ENCODE results near the gene LRRTM4. TPM values are rescaled to one million over a fixed set of nuclear protein-coding genes. Genes with fewer than 3 reads are reported as not detected.
"Not testable (repeated sequence)": the region's sequence is repeated elsewhere in the genome, so short reads cannot be mapped to it uniquely, and the experiment has no call there.

LRRTM4 gene
- total RNA-seq, 1 donor from 2014 or later = not detected

- no peak for DNase-seq
- no peak for ATAC-seq (ENCODE audit: low read depth)
- Mint-ChIP-seq H3K27me3 (no peaks in the 10 kb centered on the region), H3K4me3 (no peak overlapping the region), H3K36me3 (ENCODE audit: low read depth) (no peaks in the 10 kb centered on the region), H3K9me3 (peaks cover 10% of the 10 kb centered on the region), H3K4me1 (no peaks in the 10 kb centered on the region), H3K27ac (no peak overlapping the region)
- intact Hi-C loops (cut with micrococcal nuclease) = no loop called here
- CTCF ChIA-PET = no interaction called here
- TF ChIP-seq CTCF (IDR thresholded peaks at IDR 0.05) = no peak
- POLR2A ChIA-PET = no interaction called here
These were observed 377.4 kb downstream of the LRRTM4 start for GRCh38 chr2:77144772-77145171.

DNA sequence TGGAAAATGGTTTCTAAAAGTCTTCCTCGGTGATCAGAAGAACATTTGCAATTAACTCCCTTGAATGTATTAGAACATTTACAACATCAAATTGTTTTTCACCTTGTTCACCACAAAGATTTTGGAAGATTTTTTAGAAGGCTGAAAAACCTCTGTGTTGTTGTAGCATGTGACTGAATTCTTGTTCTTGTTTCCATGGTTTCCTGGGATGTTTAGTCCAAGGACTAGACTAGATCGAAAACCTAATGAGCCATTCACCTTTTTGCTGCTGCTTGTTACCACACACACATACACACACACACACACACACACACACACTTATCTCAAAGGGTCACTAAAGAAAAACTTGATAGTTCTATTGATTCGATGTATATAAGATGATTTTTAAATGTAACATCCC is 380.0 kb downstream of the LRRTM4 start:
- ChIA-PET CTCF (no interaction called here), POLR2A (no interaction called here)
- intact Hi-C loops (cut with micrococcal nuclease) = no loop called here
- H3K27me3 Mint-ChIP-seq = no peaks in the 10 kb centered on the region
- H3K27ac Mint-ChIP-seq = no peak overlapping the region
- H3K9me3 Mint-ChIP-seq = peaks cover 26% of the 10 kb centered on the region
- no peak for ATAC-seq (ENCODE audit: low read depth)
- H3K36me3 Mint-ChIP-seq (ENCODE audit: low read depth) = no peaks in the 10 kb centered on the region
- no peak for DNase-seq
- no peaks in the 10 kb centered on the region for H3K4me1 Mint-ChIP-seq
- TF ChIP-seq CTCF (IDR thresholded peaks at IDR 0.05) = no peak
- H3K4me3 Mint-ChIP-seq = no peak overlapping the region

GRCh38 chr2:77128479-77128878 is 393.7 kb downstream of the LRRTM4 start:
- POLR2A ChIA-PET = not testable (repeated sequence)

DNA sequence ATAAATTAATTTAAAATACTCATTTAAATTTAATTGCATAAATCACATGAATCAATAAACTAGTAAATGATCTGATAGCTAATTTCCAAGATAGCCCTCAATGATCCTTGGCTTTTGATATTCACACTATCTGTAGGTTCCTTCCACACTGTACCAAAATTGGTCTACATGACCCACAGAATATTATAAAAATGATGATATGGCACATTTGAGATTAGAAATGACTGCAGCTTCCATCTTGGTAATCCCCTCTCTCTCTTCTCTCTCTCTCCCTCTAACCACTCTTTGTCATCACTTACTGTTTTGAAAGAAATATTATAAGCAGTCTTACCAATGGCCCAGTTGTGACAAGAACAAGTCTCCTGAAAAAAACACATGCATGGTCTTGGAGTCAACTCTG is 394.8 kb downstream of the LRRTM4 start:
- H3K9me3 Mint-ChIP-seq = peaks cover 4% of the 10 kb centered on the region
- intact Hi-C loops (cut with micrococcal nuclease) = no loop called here
- POLR2A ChIA-PET = no interaction called here

More at GRCh38 chr2:77128479-77128878, 393.7 kb downstream of the LRRTM4 start:
- CTCF ChIA-PET; DNase-seq; H3K4me1 Mint-ChIP-seq; H3K27me3 Mint-ChIP-seq; H3K9me3 Mint-ChIP-seq; H3K27ac Mint-ChIP-seq; H3K36me3 Mint-ChIP-seq (ENCODE audit: low read depth); intact Hi-C loops (cut with micrococcal nuclease); H3K4me3 Mint-ChIP-seq; ATAC-seq (ENCODE audit: low read depth): not testable (repeated sequence)

DNA sequence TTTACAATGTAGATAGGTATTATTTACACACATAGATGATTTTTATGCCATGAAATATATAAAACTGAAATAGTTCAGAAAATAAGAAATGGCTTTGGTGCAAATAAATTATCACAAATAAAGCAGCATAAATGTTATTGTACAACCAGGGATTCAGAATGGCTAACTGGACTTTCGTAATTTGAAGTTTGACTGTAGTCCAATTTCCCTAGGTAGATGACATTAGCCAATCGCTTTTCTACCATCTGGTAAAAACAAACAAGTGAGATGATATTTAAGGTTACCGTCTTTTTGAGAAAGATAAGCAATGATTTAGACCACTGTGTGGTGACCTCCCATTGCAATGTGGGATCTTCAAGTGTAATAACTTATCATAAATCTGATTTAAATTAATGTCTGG is 400.7 kb downstream of the LRRTM4 start:
- no peak for TF ChIP-seq CTCF (IDR thresholded peaks at IDR 0.05)
- no peaks in the 10 kb centered on the region for H3K36me3 Mint-ChIP-seq (ENCODE audit: low read depth)
- H3K27me3 Mint-ChIP-seq = no peaks in the 10 kb centered on the region
- no peak for ATAC-seq (ENCODE audit: low read depth)
- H3K9me3 Mint-ChIP-seq = no peaks in the 10 kb centered on the region
- no peaks in the 10 kb centered on the region for H3K4me1 Mint-ChIP-seq
- no peak for DNase-seq
- no peak overlapping the region for H3K27ac Mint-ChIP-seq
- ChIA-PET CTCF (no interaction called here), POLR2A (no interaction called here)
- H3K4me3 Mint-ChIP-seq = no peak overlapping the region
- intact Hi-C loops (cut with micrococcal nuclease) = no loop called here

More for the DNA sequence above, 394.8 kb downstream of the LRRTM4 start:
- no peak for ATAC-seq (ENCODE audit: low read depth)
- Mint-ChIP-seq H3K4me1 (no peaks in the 10 kb centered on the region), H3K36me3 (ENCODE audit: low read depth) (no peaks in the 10 kb centered on the region), H3K27ac (no peak overlapping the region), H3K4me3 (no peak overlapping the region), H3K27me3 (no peaks in the 10 kb centered on the region)
- TF ChIP-seq CTCF (IDR thresholded peaks at IDR 0.05) = no peak
- CTCF ChIA-PET = no interaction called here
- no peak for DNase-seq

- H3K4me1 Mint-ChIP-seq = no peaks in the 10 kb centered on the region
- CTCF ChIA-PET = no interaction called here
- POLR2A ChIA-PET = no interaction called here
- no peak for ATAC-seq (ENCODE audit: low read depth)
- no peaks in the 10 kb centered on the region for H3K27me3 Mint-ChIP-seq
- no peaks in the 10 kb centered on the region for H3K36me3 Mint-ChIP-seq (ENCODE audit: low read depth)
- intact Hi-C loops (cut with micrococcal nuclease) = no loop called here
- no peak for TF ChIP-seq CTCF (IDR thresholded peaks at IDR 0.05)
- H3K4me3 Mint-ChIP-seq = no peak overlapping the region
- no peak for DNase-seq
- H3K27ac Mint-ChIP-seq = no peak overlapping the region
- no peaks in the 10 kb centered on the region for H3K9me3 Mint-ChIP-seq
These were observed 402.8 kb downstream of the LRRTM4 start for GRCh38 chr2:77119333-77119732.

All from activated B cell treated with CpG ODN at 0.5 μM for 24 hours (primary cell).